ENCODE data around the gene KRT72.

The KRT72 gene

GRCh38 chr12:52539083-52539820 is 62.0 kb downstream of the KRT72 start:
- peak; percentile 78 for DNase-seq

GRCh38 chr12:52537101-52537500 is 64.2 kb downstream of the KRT72 start:
- no peak for DNase-seq
